ENCODE measurements around the gene BOD1L1. TPM values are rescaled to one million over a fixed set of nuclear protein-coding genes. Genes with fewer than 3 reads are reported as not detected.
A peak's percentile ranks its signal among the peaks of the same experiment; 100 is the strongest.

Gene BOD1L1
- total and polyA plus RNA-seq, 2 of the 8 experiments (the other 6 are each of a cell fraction or from before 2014, with no cell fraction given): 6.8 to 39.3 TPM

DNA sequence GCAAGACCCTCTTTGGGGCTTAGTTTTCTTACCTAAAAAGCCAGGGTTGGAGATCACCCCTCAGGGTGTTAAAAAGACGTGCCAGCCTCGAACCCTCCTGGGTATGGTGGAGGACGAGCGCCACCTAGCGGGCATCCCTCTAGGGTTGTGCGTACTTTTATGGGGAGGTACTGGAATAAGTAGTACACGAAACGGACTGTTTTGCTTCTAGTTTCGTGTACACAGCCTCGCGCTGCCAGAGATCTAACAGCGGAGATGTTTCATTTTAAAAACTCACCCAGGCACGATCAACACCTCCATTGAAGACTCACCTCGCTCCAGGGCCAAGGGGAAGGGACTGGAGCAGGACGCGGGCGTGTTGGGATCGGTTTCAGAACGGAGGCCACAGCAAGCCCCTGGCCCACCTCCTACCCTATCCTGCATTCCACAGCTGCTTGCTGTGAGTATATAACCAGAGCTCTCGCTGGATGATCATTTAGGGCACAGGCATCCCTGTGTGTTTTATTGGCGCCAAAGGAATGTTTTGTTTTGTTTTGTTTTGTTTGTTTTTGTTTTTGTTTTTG lies 78.5 kb downstream of the BOD1L1 start (continued):
- peak; percentile 98 for TF ChIP-seq RAD21 (IDR thresholded peaks at IDR 0.05 in 1 of 2, conservative IDR thresholded peaks at IDR 0.05 in 1 of 2; ENCODE audit: low read depth in 2 of 2, low read length in 2 of 2)
- no peak for TF ChIP-seq SP1 (IDR thresholded peaks at IDR 0.05; ENCODE audit: low read depth, low read length)
- TF ChIP-seq BRCA1 (IDR thresholded peaks at IDR 0.05; ENCODE audit: low read depth, low read length): no peak
- peak; percentile 43 for TF ChIP-seq KDM4A (IDR thresholded peaks at IDR 0.05; ENCODE audit: low read depth, low read length, severe bottlenecking)
- TF ChIP-seq SP4 (IDR thresholded peaks at IDR 0.05; ENCODE audit: low read length): no peak
- TF ChIP-seq POLR2AphosphoS5 (IDR thresholded peaks at IDR 0.05; ENCODE audit: low read depth, low read length): peak; percentile 49; the same call in 1 of the 2 replicates
- no peak for TF ChIP-seq BCL11A (IDR thresholded peaks at IDR 0.05; ENCODE audit: low read depth in 2 of 2, low read length in 2 of 2)
- TF ChIP-seq FOSL1 (IDR thresholded peaks at IDR 0.05; ENCODE audit: insufficient read depth, low read depth, low read length): no peak
- no peak for TF ChIP-seq CEBPB (IDR thresholded peaks at IDR 0.05; ENCODE audit: low read depth, low read length)
- peak; percentile 64 for TF ChIP-seq ASH2L (IDR thresholded peaks at IDR 0.05; ENCODE audit: low read length)
- TF ChIP-seq KDM5A (IDR thresholded peaks at IDR 0.05; ENCODE audit: low read length): peak; percentile 60; the same call in 1 of the 2 replicates
- no peak for TF ChIP-seq POU5F1 (IDR thresholded peaks at IDR 0.05; ENCODE audit: low read depth, low read length)
- TF ChIP-seq JUND (IDR thresholded peaks at IDR 0.05; ENCODE audit: low read length): no peak
- TF ChIP-seq, protein P1, sequence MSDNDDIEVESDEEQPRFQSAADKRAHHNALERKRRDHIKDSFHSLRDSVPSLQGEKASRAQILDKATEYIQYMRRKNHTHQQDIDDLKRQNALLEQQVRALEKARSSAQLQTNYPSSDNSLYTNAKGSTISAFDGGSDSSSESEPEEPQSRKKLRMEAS (IDR thresholded peaks at IDR 0.05): 0 out of 2 replicates have a peak, but pooled peaks have one; percentile 28
- TF ChIP-seq CHD1 (IDR thresholded peaks at IDR 0.05; ENCODE audit: low read depth, low read length): no peak
- no peak for TF ChIP-seq ZNF274 (IDR thresholded peaks at IDR 0.05; ENCODE audit: borderline replicate concordance, extremely low read depth, low read length)
- no peak for TF ChIP-seq SIN3A (conservative IDR thresholded peaks at IDR 0.05 in 1 of 2, IDR thresholded peaks at IDR 0.05 in 1 of 2; ENCODE audit: low read depth in 1 of 2, low read length in 2 of 2)
- TF ChIP-seq HDAC6 (IDR thresholded peaks at IDR 0.05; ENCODE audit: low read depth, low read length): no peak
- TF ChIP-seq MAFK (IDR thresholded peaks at IDR 0.05; ENCODE audit: low read depth, low read length): no peak
- no peak for TF ChIP-seq SUZ12 (IDR thresholded peaks at IDR 0.05; ENCODE audit: low read length)
- TF ChIP-seq JUN (IDR thresholded peaks at IDR 0.05; ENCODE audit: low read depth, low read length): no peak
- no peak for TF ChIP-seq NRF1 (IDR thresholded peaks at IDR 0.05; ENCODE audit: low read depth, low read length)
- TF ChIP-seq TBP (IDR thresholded peaks at IDR 0.05; ENCODE audit: low read depth, low read length): peak; percentile 39; the same call in 1 of the 2 replicates
- no peak for TF ChIP-seq GABPA (IDR thresholded peaks at IDR 0.05; ENCODE audit: borderline replicate concordance, insufficient read depth, low read length)

Measured in H1 (cell line).